DMS79 (cell line): Measurements from ENCODE around the gene SEH1L.
A peak's percentile ranks its signal among the peaks of the same experiment; 100 is the strongest.
"Not testable (repeated sequence)": the region's sequence is repeated elsewhere in the genome, so short reads cannot be mapped to it uniquely, and the experiment has no call there.

Experiments used
- DNase-seq: peaks from one replicate; lab custom pipeline; 2025; lab: John Stamatoyannopoulos, UW

Gene SEH1L

GRCh38 chr18:12947285-12948049, at the start of gene SEH1L:
Gene SEH1L (plus strand): TSS chr18:12948011. CDS start chr18:12948122, 111 bp downstream.
- DNase-seq = peak; percentile 94

DNA sequence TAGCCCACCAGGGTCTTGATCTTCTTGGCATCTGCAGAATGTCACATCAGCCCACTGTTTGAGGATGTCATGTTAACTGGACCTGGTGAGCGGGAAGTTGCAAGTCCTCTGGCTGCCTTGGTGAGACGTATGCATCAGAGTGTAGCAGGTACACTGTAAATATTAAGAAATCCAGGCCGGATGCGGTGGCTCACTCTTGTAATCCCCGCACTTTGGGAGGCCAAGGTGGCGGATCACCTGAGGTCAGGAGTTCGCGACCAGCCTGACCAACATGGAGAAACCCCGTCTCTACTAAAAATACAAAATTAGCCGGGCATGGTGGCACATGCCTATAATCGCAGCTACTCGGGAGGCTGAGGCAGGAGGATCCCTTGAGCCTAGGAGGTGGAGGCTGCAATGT, 46.6 kb upstream of the SEH1L start:
- not testable (repeated sequence) for DNase-seq

GRCh38 chr18:12904012-12904516, 43.7 kb upstream of the SEH1L start:
- no peak for DNase-seq

DNA sequence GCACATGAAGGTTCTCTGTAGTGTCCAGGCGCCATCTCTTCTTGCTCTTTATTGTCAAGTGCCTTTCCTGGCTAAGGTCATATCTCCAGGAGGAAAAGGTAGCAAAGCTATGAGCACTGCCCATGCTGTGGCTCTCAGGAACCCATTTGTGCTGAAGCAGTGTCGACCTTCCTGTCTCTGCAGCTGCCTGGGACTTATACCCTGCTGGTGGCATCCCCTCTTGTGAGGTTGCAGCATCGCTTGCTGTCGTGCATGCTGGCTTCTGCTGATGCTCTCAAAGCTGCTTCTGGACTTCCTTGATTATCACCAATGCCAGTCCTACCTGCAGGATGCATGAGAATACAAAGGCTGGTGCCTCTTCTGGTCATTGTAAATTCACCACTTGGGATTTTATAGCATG, 41.7 kb upstream of the SEH1L start:
- DNase-seq = no peak

DNA sequence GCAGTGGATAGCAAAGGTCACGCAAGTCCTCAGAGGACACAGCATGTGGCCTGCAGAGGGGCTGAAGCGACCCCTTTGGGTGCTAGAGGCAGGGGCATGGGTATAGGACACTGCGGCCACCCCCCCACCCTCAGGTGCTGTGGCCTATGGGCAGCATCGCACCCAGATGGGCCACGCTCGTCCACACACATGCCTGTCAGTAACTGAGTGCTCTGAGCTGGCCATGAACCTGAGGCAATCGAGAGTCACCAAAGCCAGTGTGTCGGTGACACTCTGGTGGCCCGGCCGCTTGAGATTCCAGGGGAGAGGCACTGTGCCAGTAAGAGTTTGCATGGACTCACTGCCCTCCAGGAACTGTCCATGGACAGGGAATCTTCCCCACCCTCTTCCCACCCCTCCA, 41.0 kb upstream of the SEH1L start:
- no peak for DNase-seq

DNA sequence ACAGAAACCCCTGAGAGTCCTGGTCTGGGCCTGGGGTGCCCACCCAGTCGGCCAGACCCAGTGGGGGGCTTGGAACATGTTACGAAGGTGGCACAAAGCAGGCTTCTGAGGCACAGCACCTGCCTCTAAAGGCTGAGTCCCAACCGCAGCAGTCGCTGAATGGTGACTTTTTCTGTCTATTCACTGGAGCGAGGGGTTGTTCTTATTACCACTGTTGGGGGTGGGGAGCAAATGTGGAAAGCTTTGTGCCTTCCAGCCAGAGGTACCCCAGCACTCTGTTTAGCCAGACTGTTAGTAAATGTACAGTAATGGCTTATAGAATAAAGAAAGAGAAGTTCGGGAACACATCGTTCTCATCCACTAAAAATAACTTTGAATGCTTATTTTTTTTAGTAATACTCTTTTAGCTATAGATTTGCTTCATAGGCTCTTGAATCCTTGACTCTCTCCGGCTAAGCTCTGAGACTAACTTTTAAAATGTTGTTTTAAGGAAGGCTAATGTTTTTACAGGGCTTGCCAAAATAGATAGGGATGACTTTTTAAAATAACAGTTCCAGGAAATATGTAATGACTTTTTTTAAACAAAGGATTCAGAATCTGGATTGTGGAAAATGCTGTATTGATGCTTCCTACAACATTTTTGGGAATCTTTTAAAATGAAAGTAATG, 40.4 kb upstream of the SEH1L start:
- DNase-seq = no peak

- DNase-seq = no peak
Measured at GRCh38 chr18:12908706-12909105, 39.1 kb upstream of the SEH1L start.

DNA sequence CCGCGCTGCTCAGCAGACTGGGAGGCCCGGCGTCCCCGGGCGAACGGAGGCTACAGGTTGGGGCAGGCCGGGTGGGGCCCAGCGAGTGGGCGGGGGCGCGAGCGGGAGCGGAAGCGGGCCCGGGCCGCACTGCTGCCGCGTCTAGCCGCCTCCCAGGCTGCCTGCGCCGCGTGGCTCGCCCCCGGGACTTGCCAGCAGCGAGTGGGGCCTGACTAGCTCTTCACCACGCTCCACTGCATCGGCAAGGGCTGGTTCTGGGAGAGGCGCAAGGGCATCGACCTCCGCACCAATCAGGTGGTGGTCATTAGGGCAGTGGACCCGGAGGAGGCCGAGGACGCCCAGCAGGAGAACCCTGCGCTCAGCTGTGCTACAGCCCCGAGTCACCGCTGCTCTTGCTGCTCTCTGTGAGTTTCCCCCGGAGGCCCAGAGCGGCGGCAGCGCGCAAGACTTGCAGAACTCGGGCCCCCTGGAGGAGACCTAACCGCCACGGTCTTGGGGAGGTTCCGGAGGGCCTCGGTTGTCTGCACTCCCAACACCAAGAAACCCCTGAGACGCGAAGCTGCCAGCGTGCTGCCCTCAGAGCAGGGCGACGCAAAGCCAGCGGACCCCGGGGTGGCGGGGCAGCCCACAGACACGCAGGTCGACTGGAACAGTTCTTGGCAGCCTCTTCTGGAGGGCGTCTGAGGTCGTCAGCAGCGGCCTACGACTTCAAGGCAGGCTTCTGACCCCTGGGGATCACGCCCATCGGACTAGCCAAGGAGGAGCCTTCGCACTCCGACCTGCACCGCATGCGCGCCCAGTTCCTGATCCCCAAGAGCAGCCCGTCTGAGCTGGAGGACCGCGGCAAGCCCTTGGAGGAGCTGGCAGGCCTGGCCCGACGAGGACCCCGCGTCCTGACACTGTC, 36.5 kb upstream of the SEH1L start:
- no peak for DNase-seq

GRCh38 chr18:12911929-12912703, 35.7 kb upstream of the SEH1L start:
- DNase-seq = no peak

DNA sequence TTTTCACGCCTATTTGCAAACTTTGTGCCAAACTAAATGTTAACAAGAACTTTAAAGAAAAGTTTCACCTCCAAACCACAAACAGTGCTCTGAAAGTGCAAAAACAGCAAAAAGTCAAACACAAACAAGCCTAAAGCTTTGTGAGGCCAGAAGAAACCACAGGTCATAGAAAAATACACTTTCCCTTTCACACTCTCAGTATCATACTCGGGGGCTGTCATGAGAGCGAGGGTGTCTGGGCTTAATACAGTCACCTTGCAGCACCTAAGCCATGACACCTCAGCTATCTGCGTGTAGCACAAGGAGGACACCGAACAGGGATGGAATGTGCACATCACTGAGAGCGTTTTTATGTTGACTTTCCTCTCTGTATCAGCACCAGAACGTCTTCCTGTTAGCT, 26.6 kb upstream of the SEH1L start:
- DNase-seq = no peak

- DNase-seq = no peak
Measured at GRCh38 chr18:12922266-12922665, 25.5 kb upstream of the SEH1L start.

- peak; percentile 25 for DNase-seq
Measured at GRCh38 chr18:12924616-12925015, 23.2 kb upstream of the SEH1L start.

DNA sequence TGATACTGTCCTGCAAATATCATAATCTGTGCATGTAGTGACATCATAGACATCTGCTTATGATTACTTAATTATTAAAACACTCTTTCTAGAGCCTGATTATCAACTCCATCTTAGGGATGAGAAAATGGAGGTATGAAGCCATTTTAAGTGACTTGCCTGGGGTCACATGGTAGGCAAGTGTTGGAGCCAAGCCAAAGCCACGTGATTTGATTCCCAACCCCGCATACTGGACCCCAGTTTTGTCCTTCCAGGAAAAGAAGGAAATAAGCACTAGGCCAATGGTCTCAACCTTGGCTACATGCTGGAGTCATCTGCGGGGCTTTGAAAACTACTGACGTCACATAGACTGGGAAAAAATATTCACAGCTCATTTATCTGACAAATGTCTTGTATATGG, 19.6 kb upstream of the SEH1L start:
- DNase-seq = no peak

GRCh38 chr18:12928641-12929040, 19.2 kb upstream of the SEH1L start:
- DNase-seq = no peak

DNA sequence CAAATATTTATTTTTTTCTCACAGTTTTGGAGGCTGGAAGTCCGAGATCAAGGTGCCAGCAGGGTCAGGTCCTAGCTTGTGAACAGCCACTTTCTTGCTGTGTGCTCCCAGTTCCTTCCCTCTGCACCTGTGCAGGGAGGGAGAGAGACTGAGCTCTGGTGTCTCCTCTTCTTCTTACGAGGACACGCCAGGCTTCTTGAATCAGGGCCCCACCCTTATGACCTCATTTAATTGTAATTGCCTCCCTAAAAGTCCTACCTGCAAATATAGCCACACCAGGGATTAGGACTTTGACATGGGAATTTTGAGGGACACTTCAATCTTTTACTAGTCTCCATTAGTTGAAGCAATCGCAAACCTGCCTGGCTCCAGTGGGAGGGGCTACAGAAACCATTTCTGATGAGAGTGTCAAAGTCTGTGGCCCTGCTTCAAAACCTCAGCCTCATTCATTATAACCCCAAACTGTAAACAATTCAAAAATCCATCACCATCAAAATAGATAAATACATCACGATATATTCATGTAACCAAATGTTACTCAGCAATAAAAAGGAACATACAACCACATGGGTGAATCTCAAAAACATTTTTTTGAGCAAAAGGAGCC, 18.2 kb upstream of the SEH1L start:
- DNase-seq = no peak

DNA sequence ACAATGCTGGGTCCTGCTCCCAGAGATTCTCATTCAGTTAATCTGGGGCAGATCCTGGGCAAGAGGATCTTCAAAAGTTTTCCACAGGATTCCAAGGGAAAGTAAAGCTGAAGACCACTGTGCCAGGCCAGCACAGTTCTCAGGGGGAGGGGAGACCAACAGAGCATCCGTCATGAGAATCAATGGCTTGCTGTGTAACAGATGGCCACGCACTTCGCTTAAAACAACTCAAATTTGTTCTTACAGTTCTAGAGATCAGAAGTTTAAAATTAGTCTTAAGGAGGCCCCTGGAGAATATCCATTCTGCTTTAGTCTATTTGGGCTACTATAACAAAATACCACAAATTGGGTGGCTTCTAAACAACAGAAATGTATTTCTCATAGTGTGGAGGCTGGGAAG, 17.4 kb upstream of the SEH1L start:
- no peak for DNase-seq

- DNase-seq = no peak
Measured at GRCh38 chr18:12930908-12931307, 16.9 kb upstream of the SEH1L start.

GRCh38 chr18:12933327-12933726, 14.5 kb upstream of the SEH1L start:
- DNase-seq = no peak

DNA sequence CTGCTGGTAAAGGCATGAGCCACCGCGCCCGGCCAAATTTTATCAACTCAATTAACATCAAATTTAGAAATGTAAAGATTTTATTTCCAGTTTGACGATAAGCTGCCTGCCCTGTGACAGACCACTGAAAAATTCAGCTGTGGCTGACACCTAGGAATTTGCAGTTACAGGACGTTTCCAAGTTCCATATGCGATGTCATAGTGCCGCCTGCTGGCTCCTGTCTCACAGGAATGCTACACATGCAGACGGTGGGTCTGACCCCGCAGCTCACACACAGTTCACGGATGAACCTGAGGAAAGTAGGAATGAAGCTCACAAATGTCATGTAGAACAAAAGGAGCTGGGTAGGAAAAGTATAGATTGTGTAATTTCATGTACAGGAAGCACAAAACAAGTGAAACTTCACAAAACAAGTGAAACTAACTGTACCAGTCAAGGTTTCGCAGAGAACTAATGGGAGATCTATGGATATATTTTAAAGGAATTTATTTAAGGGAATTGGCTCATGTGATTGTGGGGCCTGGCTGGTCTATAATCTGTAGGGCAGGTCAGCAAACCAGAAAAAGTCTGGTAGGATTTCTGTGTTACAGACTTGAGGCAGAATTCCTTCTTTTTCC, 13.2 kb upstream of the SEH1L start:
- DNase-seq = peak; percentile 23

- DNase-seq = no peak
Measured at GRCh38 chr18:12939162-12939561, 8.6 kb upstream of the SEH1L start.

DNA sequence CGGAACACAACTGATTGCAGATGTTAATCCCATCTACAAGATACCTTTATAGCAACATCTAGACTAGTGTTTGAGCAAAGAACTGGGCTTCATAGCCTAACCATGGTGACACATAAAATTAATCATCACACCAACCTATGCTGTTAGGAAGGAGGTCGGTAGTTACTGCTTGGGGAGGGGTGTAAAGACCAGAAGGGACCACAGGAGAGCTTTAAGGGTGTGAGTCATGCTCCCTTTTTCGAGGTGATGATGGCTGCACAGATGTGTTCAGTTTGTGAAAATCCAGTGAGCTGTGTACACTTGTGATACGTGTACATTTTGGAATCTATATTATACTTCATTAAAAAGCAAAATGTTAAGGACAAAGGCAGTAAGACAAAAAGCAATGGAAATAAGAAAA, 4.6 kb upstream of the SEH1L start:
- no peak for DNase-seq
